Testis (tissue), 2 donors: ENCODE data around the gene FBXL17.

ENCODE experiments used
- POLR2A ChIP-seq: fragments of 450-650 bp; IDR thresholded peaks from one replicate; pipeline ENCODE4 v1.6.1; 2017; ENCODE audit warnings: antibody characterized with exemption, mild to moderate bottlenecking, moderate library complexity
- TF ChIP-seq, protein P1 (sequence below), 3 experiments: fragments of 450-650 bp in 2 of 3; fragments of 200-600 bp in 1 of 3; sonication (generic) in 1 of 3; IDR thresholded peaks; one replicate each; pipeline ENCODE4 v1.5.1; 2016 to 2019; ENCODE audit warnings: antibody characterized with exemption in 3 of 3, mild to moderate bottlenecking in 2 of 3, moderate library complexity in 1 of 3

DNA sequence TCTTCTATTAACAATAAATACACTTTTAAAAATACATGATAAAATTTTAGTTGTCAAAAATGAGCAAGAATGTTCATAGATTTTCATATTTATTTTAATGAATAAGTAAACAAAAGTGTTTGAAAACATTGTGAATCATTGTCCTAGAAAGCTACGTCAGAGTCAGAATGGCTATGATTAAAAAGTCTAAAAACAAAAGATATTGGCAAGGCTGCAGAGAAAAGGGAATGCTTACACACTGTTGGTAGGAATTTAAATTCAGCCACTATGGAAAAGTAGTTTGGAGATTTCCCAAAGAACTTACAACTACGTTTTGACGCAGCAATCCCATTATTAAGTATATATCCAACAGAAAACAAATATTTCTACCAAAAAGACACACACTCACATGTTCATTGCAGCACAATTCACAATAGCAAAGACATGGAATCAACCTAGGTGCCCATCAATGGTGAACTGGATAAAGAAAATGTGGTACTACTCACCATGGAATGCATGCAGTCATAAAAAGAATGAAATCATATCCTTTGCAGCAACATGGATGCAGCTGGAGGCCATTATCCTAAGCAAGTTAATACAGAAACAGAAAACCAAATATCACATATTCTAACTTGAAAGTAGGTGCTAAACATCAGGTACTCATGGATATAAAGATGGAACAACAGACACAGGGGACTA is 49.2 kb upstream of the FBXL17 start:
- TF ChIP-seq, protein P1, sequence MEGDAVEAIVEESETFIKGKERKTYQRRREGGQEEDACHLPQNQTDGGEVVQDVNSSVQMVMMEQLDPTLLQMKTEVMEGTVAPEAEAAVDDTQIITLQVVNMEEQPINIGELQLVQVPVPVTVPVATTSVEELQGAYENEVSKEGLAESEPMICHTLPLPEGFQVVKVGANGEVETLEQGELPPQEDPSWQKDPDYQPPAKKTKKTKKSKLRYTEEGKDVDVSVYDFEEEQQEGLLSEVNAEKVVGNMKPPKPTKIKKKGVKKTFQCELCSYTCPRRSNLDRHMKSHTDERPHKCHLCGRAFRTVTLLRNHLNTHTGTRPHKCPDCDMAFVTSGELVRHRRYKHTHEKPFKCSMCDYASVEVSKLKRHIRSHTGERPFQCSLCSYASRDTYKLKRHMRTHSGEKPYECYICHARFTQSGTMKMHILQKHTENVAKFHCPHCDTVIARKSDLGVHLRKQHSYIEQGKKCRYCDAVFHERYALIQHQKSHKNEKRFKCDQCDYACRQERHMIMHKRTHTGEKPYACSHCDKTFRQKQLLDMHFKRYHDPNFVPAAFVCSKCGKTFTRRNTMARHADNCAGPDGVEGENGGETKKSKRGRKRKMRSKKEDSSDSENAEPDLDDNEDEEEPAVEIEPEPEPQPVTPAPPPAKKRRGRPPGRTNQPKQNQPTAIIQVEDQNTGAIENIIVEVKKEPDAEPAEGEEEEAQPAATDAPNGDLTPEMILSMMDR (IDR thresholded peaks at IDR 0.05), result no peak
- TF ChIP-seq POLR2A, result no peak
